GM12878 (cell line): Measurements from ENCODE around the gene SGK2. TPM values are rescaled to one million over a fixed set of nuclear protein-coding genes. Genes with fewer than 3 reads are reported as not detected.
"Not testable (repeated sequence)": the region's sequence is repeated elsewhere in the genome, so short reads cannot be mapped to it uniquely, and the experiment has no call there.

Source experiments
- ATAC-seq: fragments of 200-7000 bp; cut with Tn5 transposase; 3 replicates; pipeline ENCODE4 v1.9.1; 2020; ENCODE audit warnings: mild to moderate bottlenecking, moderate library complexity
- BruUV-seq: library from RNA; stranded (reverse); fragments of 400-500 nt; replicated peaks from 2 replicates; lab custom pipeline; 2021; lab: Mats Ljungman, UMichigan
- CTCF ChIA-PET: fragments of 300-600 bp; sonication (Branson Sonifier 250); formaldehyde crosslinking; extraction: SDS; loops from one replicate; lab custom pipeline; 2021; ENCODE audit warnings: inconsistent platforms; lab: Yijun Ruan, JAX
- POLR2A ChIA-PET: fragments of 350-600 bp; formaldehyde crosslinking; extraction: SDS; loops from one replicate; lab custom pipeline; 2021; ENCODE audit warnings: inconsistent platforms; lab: Charles Lee
- RAD21 ChIA-PET: fragments of 300-600 bp; sonication (Branson Sonifier 250); formaldehyde crosslinking; loops from one replicate; lab custom pipeline; 2023; ENCODE audit warnings: antibody characterized with exemption; ENCODE audit not compliant: unreplicated experiment; lab: Charles Lee
- SMC1A ChIA-PET: fragments of 300-600 bp; sonication (Branson Sonifier 250); formaldehyde crosslinking; loops from one replicate; lab custom pipeline; 2023; ENCODE audit not compliant: unreplicated experiment, uncharacterized antibody; lab: Charles Lee
- DNase-seq: peaks from one replicate; pipeline ENCODE4 v3.0.0-alpha.2; 2011; ENCODE audit warnings: low read depth, low spot score
- FAIRE-seq: peaks from 3 replicates; lab custom pipeline; 2011; peaks lifted over from hg19 to GRCh38; lab: Jason Lieb, UNC
- H2AFZ ChIP-seq: 2 replicates; pipeline ENCODE4 v1.6.0; 2011; ENCODE audit warnings: low read depth, low read length, control low read depth; ENCODE audit not compliant: control insufficient read depth
- H3K27ac ChIP-seq: 2 replicates; pipeline ENCODE4 v1.5.1; 2011; ENCODE audit warnings: control low read depth; ENCODE audit not compliant: control insufficient read depth, insufficient read depth
- H3K27me3 ChIP-seq, 2 experiments: replicated peaks in 1 of 2; 2 replicates each; pipeline versions ENCODE4 v1.6.0 to v1.6.1; 2011; ENCODE audit warnings: low read length in 1 of 2; ENCODE audit not compliant: control insufficient read depth in 2 of 2, insufficient read depth in 2 of 2
- H3K36me3 ChIP-seq, 2 experiments: 2 replicates each; pipeline ENCODE4 v1.5.1; 2011; ENCODE audit warnings: low read length in 1 of 2; ENCODE audit not compliant: control insufficient read depth in 2 of 2, insufficient read depth in 2 of 2
- H3K4me1 ChIP-seq: 2 replicates; pipeline ENCODE4 v1.6.1; 2011; ENCODE audit warnings: mild to moderate bottlenecking, low read length, moderate library complexity, mixed read lengths; ENCODE audit not compliant: control insufficient read depth, insufficient read depth
- H3K4me2 ChIP-seq: 2 replicates; pipeline ENCODE4 v1.6.0; 2011; ENCODE audit warnings: control low read depth; ENCODE audit not compliant: control insufficient read depth, insufficient read depth
- H3K4me3 ChIP-seq: fragments of 200-600 bp; sonication (generic); 2 replicates; pipeline ENCODE4 v1.5.1; 2016
- H3K79me2 ChIP-seq: 2 replicates; pipeline ENCODE4 v1.6.0; 2011; ENCODE audit warnings: low read length; ENCODE audit not compliant: control insufficient read depth, insufficient read depth
- H3K9ac ChIP-seq: 2 replicates; pipeline ENCODE4 v1.8.0; 2011; ENCODE audit warnings: low read length, control low read depth, mixed read lengths; ENCODE audit not compliant: control insufficient read depth, insufficient read depth
- H3K9me3 ChIP-seq: replicated peaks from 3 replicates; pipeline ENCODE4 v1.5.1; 2011; ENCODE audit warnings: mild to moderate bottlenecking, low read length; ENCODE audit not compliant: control insufficient read depth, insufficient read depth
- H4K20me1 ChIP-seq: 2 replicates; pipeline ENCODE4 v1.6.0; 2011; ENCODE audit not compliant: control insufficient read depth, insufficient read depth
- ATF7 ChIP-seq: fragments of 450-650 bp; IDR thresholded peaks from 2 replicates; pipeline ENCODE4 v1.6.1; 2016; ENCODE audit warnings: low read depth, mild to moderate bottlenecking
- BACH1 ChIP-seq: fragments of 450-650 bp; IDR thresholded peaks from 2 replicates; pipeline ENCODE4 v1.6.1; 2017; ENCODE audit warnings: mild to moderate bottlenecking, borderline replicate concordance
- CBX3 ChIP-seq: fragments of 200-600 bp; sonication (generic); IDR thresholded peaks from 2 replicates; pipeline ENCODE4 v1.6.1; 2016; ENCODE audit warnings: low read depth, borderline replicate concordance
- CREB1 ChIP-seq: IDR thresholded peaks from 2 replicates; pipeline ENCODE4 v1.6.1; 2012; ENCODE audit warnings: low read depth, mild to moderate bottlenecking, inconsistent platforms
- RB1 ChIP-seq: fragments of 450-650 bp; formaldehyde crosslinking; IDR thresholded peaks from 2 replicates; pipeline ENCODE4 v1.6.1; 2017; ENCODE audit warnings: mild to moderate bottlenecking, borderline replicate concordance
- RCOR1 ChIP-seq: conservative IDR thresholded peaks from 2 replicates; pipeline ENCODE4 v1.6.1; 2012; ENCODE audit warnings: low read depth, low read length, improper control_type of control experiment
- RELB ChIP-seq: fragments of 450-650 bp; IDR thresholded peaks from 2 replicates; pipeline ENCODE4 v1.6.1; 2017; ENCODE audit warnings: low read depth, mild to moderate bottlenecking, moderate library complexity
- SP1 ChIP-seq: IDR thresholded peaks from one replicate; pipeline ENCODE4 v1.6.1; 2011; ENCODE audit warnings: low read depth, low read length
- SPI1 ChIP-seq: IDR thresholded peaks from 2 replicates; pipeline ENCODE4 v1.6.1; 2011; ENCODE audit warnings: low read depth, mild to moderate bottlenecking, low read length, moderate library complexity, borderline replicate concordance; ENCODE audit not compliant: insufficient read depth
- TARDBP ChIP-seq: IDR thresholded peaks from 2 replicates; pipeline ENCODE4 v1.6.1; 2016; ENCODE audit warnings: borderline replicate concordance
- WGBS: methylation state at CpG from one replicate; pipeline ENCODE4 v1.1.6; 2016; ENCODE audit warnings: low lambda C conversion rate; ENCODE audit not compliant: insufficient replicate concordance, insufficient coverage; ENCODE audit errors: missing lambda C conversion rate; 5-methylcytosine and 5-hydroxymethylcytosine counted together
- in situ Hi-C: fragments of 300-500 bp; cut with MboI; formaldehyde crosslinking; loops from 9 replicates; pipeline ENCODE4 v1.14.3; 2018; ENCODE audit warnings: mixed read lengths
- intact Hi-C: fragments of 100-400 bp; cut with micrococcal nuclease; formaldehyde crosslinking; loops from one replicate; pipeline ENCODE4 v1.14.2; 2022; ENCODE audit not compliant: unreplicated experiment
- polyA plus RNA-seq, 11 experiments: library from polyadenylated mRNA; depleted of rRNA in 4 of 11; unstranded in 6 of 11; stranded (reverse) in 5 of 11; fragments of >200 nt; fragmentation: Nextera tagmentation in 4 of 11; fragmentation: Illumina TruSeq in 1 of 11; extraction: Ambion mirVana in 4 of 11; extraction: Trizol in 1 of 11; gene quantifications; 1 replicate in 1 of 11; 2 replicates in 10 of 11; pipeline versions ENCODE4 v1.2.1 to v1.2.3, GENCODE V29; 2011 to 2016; ENCODE audit warnings: inconsistent platforms in 2 of 11, missing spikeins in 2 of 11, low read depth in 1 of 11
- total RNA-seq, 4 experiments: library from RNA; depleted of rRNA in 3 of 4; stranded (reverse); fragments of >200 nt in 3 of 4; fragmentation: Illumina TruSeq in 1 of 4; extraction: Trizol in 1 of 4; gene quantifications; 2 replicates each; pipeline versions ENCODE4 v1.2.1 to v1.2.3, GENCODE V29; 2013 to 2021
- TF ChIP-seq, protein P1 (sequence below): fragments of 450-650 bp; IDR thresholded peaks from 2 replicates; pipeline ENCODE4 v1.6.1; 2016; ENCODE audit warnings: mild to moderate bottlenecking, moderate library complexity, borderline replicate concordance
- TF ChIP-seq, protein P2 (sequence below): fragments of 450-650 bp; IDR thresholded peaks from 2 replicates; pipeline ENCODE4 v1.6.1; 2016; ENCODE audit warnings: mild to moderate bottlenecking

The SGK2 gene
- total and polyA plus RNA-seq, 10 of the 15 experiments (the other 5 are each of a cell fraction or from before 2014, with no cell fraction given), result 0.04 to 0.96 (median 0.22) TPM; not detected in 3

DNA sequence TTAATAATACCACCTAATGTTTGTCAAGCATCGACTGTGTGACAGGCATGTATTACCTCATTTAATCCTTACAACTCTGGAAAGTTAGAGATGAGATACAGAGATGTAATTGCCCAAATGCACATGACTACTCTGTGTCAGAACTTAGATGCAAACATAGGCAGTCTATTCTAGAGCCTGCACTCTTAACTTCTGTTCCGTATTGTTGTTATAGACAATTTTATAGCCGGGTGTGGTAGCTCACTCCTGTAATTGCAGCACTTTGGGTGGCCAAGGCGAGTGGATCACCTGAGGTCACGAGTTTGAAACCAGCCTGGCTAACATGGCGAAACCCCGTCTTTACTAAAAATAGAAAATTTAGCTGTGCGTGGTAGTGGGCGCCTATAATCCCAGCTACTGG lies 46.9 kb downstream of the SGK2 start (continued):
- TF ChIP-seq CBX3, result no peak
- TF ChIP-seq, protein P1, sequence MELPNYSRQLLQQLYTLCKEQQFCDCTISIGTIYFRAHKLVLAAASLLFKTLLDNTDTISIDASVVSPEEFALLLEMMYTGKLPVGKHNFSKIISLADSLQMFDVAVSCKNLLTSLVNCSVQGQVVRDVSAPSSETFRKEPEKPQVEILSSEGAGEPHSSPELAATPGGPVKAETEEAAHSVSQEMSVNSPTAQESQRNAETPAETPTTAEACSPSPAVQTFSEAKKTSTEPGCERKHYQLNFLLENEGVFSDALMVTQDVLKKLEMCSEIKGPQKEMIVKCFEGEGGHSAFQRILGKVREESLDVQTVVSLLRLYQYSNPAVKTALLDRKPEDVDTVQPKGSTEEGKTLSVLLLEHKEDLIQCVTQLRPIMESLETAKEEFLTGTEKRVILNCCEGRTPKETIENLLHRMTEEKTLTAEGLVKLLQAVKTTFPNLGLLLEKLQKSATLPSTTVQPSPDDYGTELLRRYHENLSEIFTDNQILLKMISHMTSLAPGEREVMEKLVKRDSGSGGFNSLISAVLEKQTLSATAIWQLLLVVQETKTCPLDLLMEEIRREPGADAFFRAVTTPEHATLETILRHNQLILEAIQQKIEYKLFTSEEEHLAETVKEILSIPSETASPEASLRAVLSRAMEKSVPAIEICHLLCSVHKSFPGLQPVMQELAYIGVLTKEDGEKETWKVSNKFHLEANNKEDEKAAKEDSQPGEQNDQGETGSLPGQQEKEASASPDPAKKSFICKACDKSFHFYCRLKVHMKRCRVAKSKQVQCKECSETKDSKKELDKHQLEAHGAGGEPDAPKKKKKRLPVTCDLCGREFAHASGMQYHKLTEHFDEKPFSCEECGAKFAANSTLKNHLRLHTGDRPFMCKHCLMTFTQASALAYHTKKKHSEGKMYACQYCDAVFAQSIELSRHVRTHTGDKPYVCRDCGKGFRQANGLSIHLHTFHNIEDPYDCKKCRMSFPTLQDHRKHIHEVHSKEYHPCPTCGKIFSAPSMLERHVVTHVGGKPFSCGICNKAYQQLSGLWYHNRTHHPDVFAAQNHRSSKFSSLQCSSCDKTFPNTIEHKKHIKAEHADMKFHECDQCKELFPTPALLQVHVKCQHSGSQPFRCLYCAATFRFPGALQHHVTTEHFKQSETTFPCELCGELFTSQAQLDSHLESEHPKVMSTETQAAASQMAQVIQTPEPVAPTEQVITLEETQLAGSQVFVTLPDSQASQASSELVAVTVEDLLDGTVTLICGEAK, result no peak
- TF ChIP-seq CREB1, result no peak
- TF ChIP-seq RB1, result no peak
- TF ChIP-seq SP1, result no peak
- no peak for TF ChIP-seq ATF7
- TF ChIP-seq RCOR1, result no peak
- no peak for TF ChIP-seq SPI1
- TF ChIP-seq BACH1, result no peak
- no peak for TF ChIP-seq TARDBP
- TF ChIP-seq RELB, result no peak
- TF ChIP-seq, protein P2, sequence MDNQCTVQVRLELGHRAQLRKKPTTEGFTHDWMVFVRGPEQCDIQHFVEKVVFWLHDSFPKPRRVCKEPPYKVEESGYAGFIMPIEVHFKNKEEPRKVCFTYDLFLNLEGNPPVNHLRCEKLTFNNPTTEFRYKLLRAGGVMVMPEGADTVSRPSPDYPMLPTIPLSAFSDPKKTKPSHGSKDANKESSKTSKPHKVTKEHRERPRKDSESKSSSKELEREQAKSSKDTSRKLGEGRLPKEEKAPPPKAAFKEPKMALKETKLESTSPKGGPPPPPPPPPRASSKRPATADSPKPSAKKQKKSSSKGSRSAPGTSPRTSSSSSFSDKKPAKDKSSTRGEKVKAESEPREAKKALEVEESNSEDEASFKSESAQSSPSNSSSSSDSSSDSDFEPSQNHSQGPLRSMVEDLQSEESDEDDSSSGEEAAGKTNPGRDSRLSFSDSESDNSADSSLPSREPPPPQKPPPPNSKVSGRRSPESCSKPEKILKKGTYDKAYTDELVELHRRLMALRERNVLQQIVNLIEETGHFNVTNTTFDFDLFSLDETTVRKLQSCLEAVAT, result no peak

DNA sequence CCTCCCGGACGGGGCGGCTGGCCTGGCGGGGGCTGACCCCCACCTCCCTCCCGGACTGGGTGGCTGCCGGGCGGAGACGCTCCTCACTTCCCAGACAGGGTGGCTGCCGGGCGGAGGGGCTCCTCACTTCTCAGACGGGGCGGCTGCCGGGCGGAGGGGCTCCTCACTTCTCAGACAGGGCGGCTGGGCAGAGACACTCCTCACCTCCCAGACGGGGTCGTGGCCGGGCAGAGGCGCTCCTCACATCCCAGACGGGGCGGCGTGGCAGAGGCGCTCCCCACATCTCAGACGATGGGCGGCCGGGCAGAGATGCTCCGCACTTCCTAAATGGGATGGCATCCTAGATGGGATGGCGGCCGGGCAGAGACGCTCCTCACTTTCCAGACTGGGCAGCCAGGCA lies 48.5 kb downstream of the SGK2 start:
- 93% methylated on average over 12 of the region's 30 CpGs for WGBS
- H4K20me1 ChIP-seq, intact Hi-C loops, SMC1A ChIA-PET, FAIRE-seq, RAD21 ChIA-PET, H3K36me3 ChIP-seq, H3K4me1 ChIP-seq, POLR2A ChIA-PET, H2AFZ ChIP-seq, DNase-seq, CTCF ChIA-PET, in situ Hi-C loops, H3K27me3 ChIP-seq, H3K4me3 ChIP-seq, H3K4me2 ChIP-seq, ATAC-seq, H3K79me2 ChIP-seq, BruUV-seq, H3K27ac ChIP-seq, H3K9me3 ChIP-seq, H3K9ac ChIP-seq: not testable (repeated sequence)
